Left hindlimb (tissue), 1 donor: ENCODE results near the gene USHBP1.
A peak's percentile ranks its signal among the peaks of the same experiment; 100 is the strongest.

Experiments used
- DNase-seq: peaks from one replicate; pipeline ENCODE4 v3.0.0-alpha.2; 2018

The USHBP1 gene

DNA sequence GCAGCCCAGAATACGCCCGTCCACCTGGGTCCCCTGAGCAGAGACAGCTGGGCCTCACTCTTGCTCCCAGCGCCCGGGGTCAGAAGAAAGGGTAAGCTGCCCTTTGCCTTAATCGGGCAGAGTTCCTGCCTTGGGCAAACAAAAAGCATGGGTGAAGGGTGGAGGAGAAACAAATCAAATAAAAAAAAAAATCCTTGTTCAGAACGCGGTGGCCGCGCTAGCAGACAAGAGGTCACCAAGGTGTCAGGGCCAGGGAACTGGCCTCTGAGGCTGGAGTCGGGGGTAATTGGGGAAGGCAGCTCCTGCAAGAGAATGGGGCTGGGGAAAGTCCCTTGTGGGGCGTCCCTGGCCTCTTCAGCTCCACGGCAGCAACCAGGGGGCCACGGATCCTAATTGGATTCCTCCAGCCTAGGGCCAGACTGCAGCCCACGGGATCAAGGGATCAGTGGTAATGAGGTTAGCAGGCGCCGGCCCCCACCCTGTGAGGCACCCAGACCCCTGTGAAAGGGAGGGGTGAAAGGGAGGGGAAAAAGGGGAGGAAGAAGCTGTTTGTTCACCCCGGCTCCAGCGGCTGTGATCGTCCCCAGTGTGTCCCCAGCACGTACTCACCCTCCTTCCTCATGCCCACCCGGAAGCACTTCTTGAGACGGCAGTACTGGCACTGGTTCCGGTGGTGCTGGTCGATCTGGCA, 24.3 kb downstream of the USHBP1 start:
- DNase-seq: no peak

DNA sequence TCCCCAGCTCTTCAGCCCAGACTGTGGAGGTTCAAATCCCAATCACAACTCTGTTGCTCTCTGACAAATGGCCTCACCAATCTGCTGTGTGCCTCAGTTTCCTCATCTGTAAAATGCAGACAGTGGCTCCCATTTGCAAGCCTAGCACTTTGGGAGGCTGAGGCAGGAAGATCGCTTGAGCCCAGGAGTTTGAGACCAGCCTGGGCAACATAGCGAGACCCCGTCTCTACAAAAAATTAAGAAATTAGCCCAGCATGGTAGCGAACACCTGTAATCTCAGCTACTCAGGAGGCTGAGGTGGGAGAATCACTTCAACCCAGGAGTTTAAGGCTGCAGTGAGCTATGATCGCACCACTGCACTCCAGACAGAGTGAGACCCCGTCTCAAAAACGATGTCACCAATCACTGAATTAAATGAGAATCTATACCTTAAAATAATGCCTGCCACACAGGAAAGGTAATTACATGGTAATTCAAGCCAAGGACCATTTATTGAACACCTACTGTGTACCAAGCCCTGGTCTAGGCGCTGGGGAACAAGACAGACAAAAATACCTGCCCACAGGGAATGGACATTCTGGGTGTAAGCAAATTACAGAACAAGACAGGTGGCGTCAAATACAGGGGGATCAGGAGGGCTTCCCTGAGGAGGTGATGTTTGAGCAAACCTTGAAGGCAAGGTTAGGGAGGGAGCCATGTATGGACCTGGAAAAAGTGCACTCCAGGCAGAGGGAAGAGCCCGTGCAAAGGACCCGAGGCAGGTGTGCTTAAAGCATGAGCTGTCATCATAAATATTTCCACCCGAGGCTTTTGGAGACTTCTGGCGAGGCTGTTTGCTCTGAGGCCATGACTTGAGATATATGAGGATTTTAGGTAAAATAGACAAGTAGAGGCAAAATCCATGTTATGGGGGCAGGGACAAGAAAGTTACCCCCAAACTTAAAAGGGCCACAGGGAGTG, 26.5 kb downstream of the USHBP1 start:
- DNase-seq: no peak

- no peak for DNase-seq
These were observed 27.6 kb downstream of the USHBP1 start for GRCh38 chr19:17236811-17237543.

DNA sequence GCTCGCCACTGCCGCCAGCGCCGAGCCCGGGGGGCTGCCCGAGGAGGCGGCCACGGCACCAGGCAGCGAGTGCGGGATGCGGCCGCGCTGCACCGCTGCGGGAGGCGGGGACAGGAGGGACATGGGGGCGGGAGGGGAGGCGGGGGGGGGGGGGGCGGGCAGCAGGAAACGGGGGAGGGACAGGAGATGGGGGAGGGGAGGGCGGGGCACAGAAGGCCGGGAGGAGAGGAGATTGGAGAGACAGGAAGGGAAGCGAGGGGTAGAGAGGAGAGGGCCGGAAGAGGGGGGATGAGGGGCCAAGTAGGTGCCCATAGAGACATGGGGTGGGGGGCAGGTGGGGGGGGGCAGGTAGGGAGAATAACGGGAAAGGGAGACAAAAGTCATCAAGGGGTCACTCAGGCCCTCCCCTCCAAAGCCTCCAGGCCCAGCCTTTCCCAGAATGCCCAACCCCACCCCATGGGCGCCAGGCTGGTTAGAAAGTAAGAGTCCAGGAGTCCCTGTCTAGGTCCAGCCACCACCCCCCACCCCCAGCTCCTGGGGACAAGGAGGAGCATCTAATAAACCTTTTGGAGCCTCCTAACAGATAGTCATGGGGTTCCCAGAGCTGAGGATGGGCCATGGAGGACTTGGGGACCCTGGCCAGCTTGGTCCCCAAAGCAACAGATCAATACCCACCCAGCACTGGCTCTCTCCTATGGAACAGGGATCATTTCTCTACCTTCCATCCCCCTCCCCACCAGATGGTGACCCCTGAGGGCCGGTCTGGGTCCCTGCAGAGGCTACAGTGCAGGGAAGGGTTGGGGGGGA, 28.4 kb downstream of the USHBP1 start:
- DNase-seq: no peak

- peak; percentile 70 for DNase-seq
These were observed 29.1 kb downstream of the USHBP1 start for GRCh38 chr19:17235300-17235970.

GRCh38 chr19:17234911-17235299, 29.6 kb downstream of the USHBP1 start:
- DNase-seq: no peak

- no peak for DNase-seq
These were observed 32.3 kb downstream of the USHBP1 start for GRCh38 chr19:17232258-17232657.

GRCh38 chr19:17229890-17230289, 34.7 kb downstream of the USHBP1 start:
- DNase-seq: no peak

- no peak for DNase-seq
These were observed 36.7 kb downstream of the USHBP1 start for GRCh38 chr19:17227798-17228367.

- peak; percentile 99 for DNase-seq
These were observed 38.3 kb downstream of the USHBP1 start, which contains the start of gene OCEL1 for GRCh38 chr19:17226002-17226933. Gene OCEL1, plus strand, starts transcription at chr19:17226226. Its CDS starts 22 bp downstream, at chr19:17226248.

DNA sequence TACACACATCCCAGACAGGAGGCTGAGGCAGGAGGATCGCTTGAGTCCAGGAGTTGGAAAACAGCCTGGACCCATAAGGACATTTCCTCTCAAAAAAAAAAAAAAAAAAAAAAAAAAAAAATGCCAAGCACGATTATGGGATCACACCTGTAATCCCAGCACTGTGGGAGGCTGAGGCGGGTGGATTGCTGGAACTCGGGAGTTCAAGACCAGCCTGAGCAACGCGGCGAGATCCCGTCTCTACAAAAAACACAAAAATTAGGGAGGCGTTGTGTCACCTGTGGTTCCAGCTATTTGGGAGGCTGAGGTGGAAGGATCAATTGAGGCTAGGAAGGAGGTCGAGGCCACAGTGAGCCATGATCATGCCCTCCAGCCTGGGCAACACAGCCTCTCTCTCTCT, 39.5 kb downstream of the USHBP1 start:
- no peak for DNase-seq

DNA sequence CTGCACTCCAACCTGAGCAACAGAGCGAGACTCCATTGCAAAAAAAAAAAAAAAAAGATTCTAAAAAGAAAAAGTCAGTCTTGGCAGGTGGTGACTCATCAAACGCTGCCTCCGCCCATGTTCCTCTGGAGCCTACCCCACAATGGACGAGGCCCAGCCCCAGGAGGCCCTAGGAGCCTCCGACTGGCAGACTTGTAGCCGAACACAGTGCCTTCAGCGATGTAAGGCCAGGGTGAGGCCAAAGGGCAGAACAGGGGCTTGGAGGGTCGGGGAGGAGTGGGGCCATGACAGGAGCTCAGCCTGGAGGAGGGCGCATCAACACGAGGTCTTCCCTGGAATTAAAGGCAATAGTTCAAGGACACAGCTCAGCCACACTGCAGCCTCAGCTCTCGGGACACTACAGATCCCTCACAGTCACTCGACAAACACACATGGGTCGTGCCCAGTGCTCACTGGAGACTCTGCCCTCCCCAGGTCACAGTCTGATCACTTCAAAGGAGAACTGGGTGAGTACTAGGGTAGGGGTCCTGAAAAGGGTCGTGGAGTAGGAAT, 44.3 kb downstream of the USHBP1 start:
- DNase-seq: no peak

GRCh38 chr19:17219286-17219685, 45.3 kb downstream of the USHBP1 start:
- no peak for DNase-seq

GRCh38 chr19:17216058-17216670, 48.4 kb downstream of the USHBP1 start:
- no peak for DNase-seq

- peak; percentile 94 for DNase-seq
These were observed 49.2 kb downstream of the USHBP1 start, which contains the start of gene USE1 for GRCh38 chr19:17215127-17215971. Gene USE1, plus strand, starts transcription at chr19:17215357. Its CDS starts 49 bp downstream, at chr19:17215406.

DNA sequence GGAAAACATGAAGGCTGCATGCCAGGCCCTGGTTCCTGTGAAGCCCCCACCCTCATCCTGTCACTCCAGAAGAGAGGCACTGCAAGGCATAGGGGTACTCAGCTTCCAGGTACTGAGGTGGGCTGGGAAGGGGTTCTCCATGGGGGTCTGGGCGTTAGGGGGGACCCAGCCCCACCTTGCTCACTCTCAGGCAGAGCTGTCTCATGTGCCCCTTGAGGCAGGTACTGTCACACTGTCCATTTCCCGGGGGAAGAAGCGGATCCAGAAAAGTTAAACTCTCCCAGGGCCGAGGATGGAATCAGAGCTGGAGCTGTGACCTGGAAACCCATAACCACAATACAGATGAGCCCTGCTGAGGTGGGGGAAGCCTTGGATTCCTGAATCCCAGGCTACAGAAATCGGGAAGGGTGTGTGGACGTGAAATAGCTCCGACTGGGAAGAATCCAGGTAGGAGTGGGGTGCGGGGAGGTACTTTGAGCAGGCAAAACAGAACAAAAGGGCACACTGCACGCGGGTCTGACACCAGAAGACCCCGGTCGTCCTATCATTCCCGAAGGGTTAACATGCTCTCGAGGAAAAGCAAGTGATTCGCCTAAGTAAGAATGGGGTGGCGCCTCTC, 49.9 kb downstream of the USHBP1 start:
- DNase-seq: no peak

- DNase-seq: no peak
These were observed 51.2 kb downstream of the USHBP1 start for GRCh38 chr19:17213334-17213733.
